Astrocyte of the spinal cord (primary cell): ENCODE data around the gene SLCO2A1.

Experiments
- DNase-seq: peaks from one replicate; pipeline ENCODE4 v3.0.0; 2011; ENCODE audit warnings: low read depth, low spot score
- H3K4me3 ChIP-seq: 2 replicates; pipeline ENCODE4 v1.5.1; 2011; ENCODE audit warnings: low read depth, mild to moderate bottlenecking, low read length, moderate library complexity
- CTCF ChIP-seq: IDR thresholded peaks from 2 replicates; pipeline ENCODE4 v1.5.1; 2012; ENCODE audit warnings: low read depth, mild to moderate bottlenecking, low read length, inconsistent platforms
- in situ Hi-C: cut with HindIII; loops from 2 replicates; pipeline ENCODE4 v1.10.0; 2017; ENCODE audit warnings: low sequenced_read_pairs

The SLCO2A1 gene

GRCh38 chr3:133997871-133998635, 31.7 kb downstream of the SLCO2A1 start:
- in situ Hi-C loops = no loop called here
- TF ChIP-seq CTCF = no peak
- H3K4me3 ChIP-seq = no peak overlapping the region
- DNase-seq = no peak

- no peak for TF ChIP-seq CTCF
- DNase-seq = no peak
- in situ Hi-C loops = no loop called here
- no peak overlapping the region for H3K4me3 ChIP-seq
These were observed 32.7 kb downstream of the SLCO2A1 start for GRCh38 chr3:133996996-133997395.

GRCh38 chr3:133996251-133996661, 33.5 kb downstream of the SLCO2A1 start:
- DNase-seq = peak; percentile 33

GRCh38 chr3:133995264-133995663, 34.5 kb downstream of the SLCO2A1 start:
- TF ChIP-seq CTCF = no peak
- in situ Hi-C loops = no loop called here
- no peak overlapping the region for H3K4me3 ChIP-seq
- no peak for DNase-seq

More at GRCh38 chr3:133996251-133996661, 33.5 kb downstream of the SLCO2A1 start:
- no peak for TF ChIP-seq CTCF
- in situ Hi-C loops = no loop called here
- no peak overlapping the region for H3K4me3 ChIP-seq

GRCh38 chr3:133994166-133994890, 35.4 kb downstream of the SLCO2A1 start:
- no peak overlapping the region for H3K4me3 ChIP-seq
- in situ Hi-C loops = no loop called here
- no peak for TF ChIP-seq CTCF
- DNase-seq = no peak

GRCh38 chr3:133992951-133993620, 36.6 kb downstream of the SLCO2A1 start:
- no peak for TF ChIP-seq CTCF
- in situ Hi-C loops = no loop called here
- DNase-seq = no peak
- H3K4me3 ChIP-seq = no peak overlapping the region
